C4-2B (cell line): ENCODE data around the gene ERGIC2.

Experiments used
- H3K27ac ChIP-seq: fragments of 450-650 bp; 2 replicates; pipeline ENCODE4 v1.5.1; 2017
- CTCF ChIP-seq: fragments of 450-650 bp; conservative IDR thresholded peaks from 2 replicates; pipeline ENCODE4 v1.5.1; 2017; ENCODE audit warnings: mild to moderate bottlenecking
- ZFX ChIP-seq: fragments of 450-650 bp; IDR thresholded peaks from 2 replicates; pipeline ENCODE4 v1.6.1; 2017

Gene ERGIC2, protein sequence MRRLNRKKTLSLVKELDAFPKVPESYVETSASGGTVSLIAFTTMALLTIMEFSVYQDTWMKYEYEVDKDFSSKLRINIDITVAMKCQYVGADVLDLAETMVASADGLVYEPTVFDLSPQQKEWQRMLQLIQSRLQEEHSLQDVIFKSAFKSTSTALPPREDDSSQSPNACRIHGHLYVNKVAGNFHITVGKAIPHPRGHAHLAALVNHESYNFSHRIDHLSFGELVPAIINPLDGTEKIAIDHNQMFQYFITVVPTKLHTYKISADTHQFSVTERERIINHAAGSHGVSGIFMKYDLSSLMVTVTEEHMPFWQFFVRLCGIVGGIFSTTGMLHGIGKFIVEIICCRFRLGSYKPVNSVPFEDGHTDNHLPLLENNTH

GRCh38 chr12:29380536-29381523 is at the start of gene ERGIC2:
Gene ERGIC2 (minus strand): TSS chr12:29381172. CDS start chr12:29371633, 9,539 bp downstream.
- TF ChIP-seq ZFX (no peak), CTCF (no peak)

DNA sequence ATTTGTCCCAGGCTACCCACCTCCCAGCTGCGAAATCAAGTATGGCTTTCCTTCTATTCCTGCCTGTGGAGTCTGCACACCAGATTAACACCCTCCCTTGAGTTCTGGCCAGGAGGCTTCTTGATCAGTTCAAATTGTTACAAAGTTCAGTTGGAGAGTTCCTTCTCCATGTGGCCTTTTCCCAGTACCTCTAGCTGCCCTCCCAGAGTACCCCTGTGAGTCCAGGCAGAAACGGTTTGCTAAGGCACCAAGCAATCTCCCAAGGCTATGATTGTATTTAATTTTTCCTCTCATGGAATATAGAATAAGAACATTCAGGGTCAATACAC is 49.7 kb upstream of the ERGIC2 start:
- TF ChIP-seq CTCF (no peak), ZFX (no peak)
- H3K27ac ChIP-seq, result peak overlapping the region; percentile 18; the same call in 1 of the 2 replicates

More at GRCh38 chr12:29380536-29381523, at the start of gene ERGIC2:
- peak within 1 kb of the TSS; percentile 97 for H3K27ac ChIP-seq

DNA sequence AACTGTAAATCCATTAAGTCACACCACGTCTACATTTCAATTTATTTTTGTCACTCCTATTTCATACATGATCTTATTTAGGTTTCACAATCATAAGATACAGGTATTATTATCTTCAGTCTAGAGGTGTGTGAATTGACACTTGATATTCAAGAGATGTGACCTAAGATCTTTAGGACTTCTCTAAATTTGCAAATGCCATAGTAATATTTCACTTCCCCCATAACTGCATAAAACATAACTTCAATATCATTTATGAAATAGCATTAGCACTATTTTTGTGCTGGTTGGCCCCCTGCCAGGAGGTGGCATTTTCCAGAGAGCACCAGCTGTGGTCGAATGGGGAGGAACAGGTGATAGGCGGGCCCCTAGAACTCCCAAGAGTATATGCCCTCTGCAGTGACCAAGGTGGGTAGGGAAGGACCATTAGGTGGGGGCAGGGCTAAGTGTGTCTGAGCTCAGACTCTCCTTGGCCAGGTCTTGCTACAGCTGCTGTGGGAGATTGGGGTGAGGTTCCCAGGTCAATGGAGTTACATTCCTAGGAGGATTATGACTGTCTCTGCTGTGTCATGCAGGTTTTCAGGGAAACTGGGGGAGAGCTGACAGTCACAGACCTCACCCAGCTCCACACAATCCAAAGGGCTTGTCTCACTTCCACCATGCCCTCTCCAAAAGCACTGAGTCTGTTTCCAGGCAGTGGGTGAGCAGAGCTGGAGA is 49.2 kb upstream of the ERGIC2 start:
- H3K27ac ChIP-seq, result peak overlapping the region; percentile 18; the same call in 1 of the 2 replicates
- TF ChIP-seq ZFX (no peak), CTCF (no peak)

- H3K27ac ChIP-seq, result no peak overlapping the region
- TF ChIP-seq ZFX (no peak), CTCF (no peak)
These were observed 47.7 kb upstream of the ERGIC2 start for GRCh38 chr12:29428633-29429032.

DNA sequence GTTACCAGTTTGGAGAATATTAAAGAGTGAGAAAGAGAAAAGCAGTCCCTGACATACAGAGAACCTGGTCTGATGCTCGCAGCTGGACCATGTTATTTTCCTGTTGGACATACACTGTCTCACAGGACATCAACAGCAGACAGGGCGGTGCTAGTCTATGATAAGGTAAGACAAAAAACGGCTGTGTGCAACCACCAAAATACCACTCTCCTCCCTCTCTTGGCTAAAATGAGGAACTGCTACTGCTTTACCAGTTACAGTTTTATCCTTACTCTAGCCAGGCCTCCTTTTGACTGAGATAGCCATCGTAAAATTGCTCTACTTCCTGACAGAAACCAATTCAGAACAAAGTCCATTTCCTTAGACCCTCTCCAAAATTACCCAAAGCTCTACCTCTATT is 47.0 kb upstream of the ERGIC2 start:
- H3K27ac ChIP-seq, result no peak overlapping the region
- TF ChIP-seq CTCF (peak; percentile 33), ZFX (no peak)

DNA sequence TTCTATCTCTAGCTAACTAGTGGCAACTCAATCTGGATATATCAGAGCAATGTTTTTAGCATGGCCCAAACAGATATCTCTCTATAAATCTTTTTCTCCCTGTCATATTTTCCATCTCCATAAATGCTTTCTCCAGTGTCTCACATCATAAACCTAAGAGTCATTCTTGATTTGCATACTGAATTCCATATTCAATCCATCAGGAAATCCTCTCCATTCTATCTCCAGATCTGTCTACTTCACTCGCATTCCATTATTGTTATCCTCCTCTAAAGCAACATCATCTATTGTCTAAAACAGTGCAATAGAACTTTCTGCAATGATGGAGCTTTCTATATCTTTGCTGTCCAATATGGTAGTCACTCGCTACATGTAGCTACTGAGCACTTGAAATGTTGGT is 45.5 kb upstream of the ERGIC2 start:
- H3K27ac ChIP-seq, result no peak overlapping the region
- no peak for TF ChIP-seq ZFX
- no peak for TF ChIP-seq CTCF
